Neuronal stem cell (in vitro differentiated cells): ENCODE results near the gene POLRMT.

ENCODE experiments used
- DNase-seq: peaks from one replicate; pipeline ENCODE4 v3.0.0-alpha.2; 2013; ENCODE audit warnings: low spot score
- H2AFZ ChIP-seq: one replicate; pipeline ENCODE4 v1.6.1; 2013; ENCODE audit warnings: mild to moderate bottlenecking, low read length, inconsistent platforms
- H2AK5ac ChIP-seq: 2 replicates; pipeline ENCODE4 v1.6.1; 2013; ENCODE audit warnings: low read depth, mild to moderate bottlenecking, inconsistent platforms, low read length, moderate library complexity, mixed read lengths
- H2BK120ac ChIP-seq: 2 replicates; pipeline ENCODE4 v1.6.1; 2013; ENCODE audit warnings: low read depth, mild to moderate bottlenecking, inconsistent platforms, low read length, moderate library complexity, mixed read lengths
- H2BK12ac ChIP-seq: one replicate; pipeline ENCODE4 v1.6.1; 2013; ENCODE audit warnings: low read length, inconsistent platforms
- H2BK15ac ChIP-seq: 2 replicates; pipeline ENCODE4 v1.6.1; 2013; ENCODE audit warnings: mild to moderate bottlenecking, low read length, inconsistent platforms, mixed read lengths
- H2BK5ac ChIP-seq: one replicate; pipeline ENCODE4 v1.6.1; 2013; ENCODE audit warnings: inconsistent platforms, mild to moderate bottlenecking, low read length, moderate library complexity
- H3K14ac ChIP-seq: one replicate; pipeline ENCODE4 v1.6.1; 2013; ENCODE audit warnings: low read length, inconsistent platforms
- H3K18ac ChIP-seq: 2 replicates; pipeline ENCODE4 v1.6.1; 2013; ENCODE audit warnings: low read length, inconsistent platforms
- H3K23ac ChIP-seq: 2 replicates; pipeline ENCODE4 v1.6.1; 2013; ENCODE audit warnings: low read depth, mild to moderate bottlenecking, mixed read lengths, low read length, inconsistent platforms; ENCODE audit not compliant: poor library complexity
- H3K27ac ChIP-seq: replicated peaks from 3 replicates; pipeline ENCODE4 v1.5.1; 2013; ENCODE audit warnings: low read length, inconsistent platforms
- H3K27me3 ChIP-seq, 3 experiments: 2 replicates each; pipeline ENCODE4 v1.6.1; 2013; ENCODE audit warnings: low read length in 3 of 3, mild to moderate bottlenecking in 2 of 3, inconsistent platforms in 1 of 3, low read depth in 1 of 3, mixed read lengths in 1 of 3, moderate library complexity in 1 of 3; ENCODE audit not compliant: control insufficient read depth in 3 of 3, insufficient read depth in 3 of 3
- H3K36me3 ChIP-seq, 2 donors: replicated peaks in 1 of 2; 2 replicates each; pipeline ENCODE4 v1.6.1; 2013; ENCODE audit warnings: low read length in 2 of 2; ENCODE audit not compliant: control insufficient read depth in 2 of 2, insufficient read depth in 2 of 2
- H3K4ac ChIP-seq: 2 replicates; pipeline ENCODE4 v1.6.1; 2013; ENCODE audit warnings: inconsistent platforms, mild to moderate bottlenecking, low read length, moderate library complexity
- H3K4me1 ChIP-seq, 2 donors: 1 replicate in 1 of 2; 2 replicates in 1 of 2; pipeline ENCODE4 v1.6.1; 2013; ENCODE audit warnings: low read length in 2 of 2, low read depth in 1 of 2; ENCODE audit not compliant: control insufficient read depth in 2 of 2, insufficient read depth in 1 of 2
- H3K4me2 ChIP-seq: one replicate; pipeline ENCODE4 v1.6.1; 2013; ENCODE audit warnings: mild to moderate bottlenecking, low read length, inconsistent platforms; ENCODE audit not compliant: insufficient read depth, poor library complexity, severe bottlenecking
- H3K4me3 ChIP-seq, 2 donors: 2 replicates each; pipeline ENCODE4 v1.5.1; 2013; ENCODE audit warnings: low read length in 2 of 2, mild to moderate bottlenecking in 2 of 2, inconsistent platforms in 1 of 2, moderate library complexity in 1 of 2
- H3K79me1 ChIP-seq: one replicate; pipeline ENCODE4 v1.6.1; 2013; ENCODE audit warnings: low read depth, mild to moderate bottlenecking, inconsistent platforms, low read length, moderate library complexity
- H3K9ac ChIP-seq: one replicate; pipeline ENCODE4 v1.6.1; 2013; ENCODE audit warnings: mild to moderate bottlenecking, low read depth, low read length, inconsistent platforms; ENCODE audit not compliant: poor library complexity
- H3K9me3 ChIP-seq, 2 donors: replicated peaks in 1 of 2; 2 replicates each; pipeline versions ENCODE3 to v1.6.1; 2013; ENCODE audit warnings: low read length in 2 of 2, mild to moderate bottlenecking in 2 of 2, inconsistent platforms in 1 of 2, low read depth in 1 of 2, mixed read lengths in 1 of 2, moderate library complexity in 1 of 2; ENCODE audit not compliant: control insufficient read depth in 2 of 2, insufficient read depth in 1 of 2
- H4K8ac ChIP-seq: one replicate; pipeline ENCODE4 v1.6.1; 2013; ENCODE audit warnings: low read depth, mild to moderate bottlenecking, inconsistent platforms, low read length, moderate library complexity
- H4K91ac ChIP-seq: one replicate; pipeline ENCODE4 v1.6.1; 2013; ENCODE audit warnings: low read length, low read depth, mild to moderate bottlenecking, inconsistent platforms; ENCODE audit not compliant: poor library complexity
- WGBS, 2 donors: extraction: QIAGEN DNeasy Blood & Tissue Kit; methylation state at CpG; one replicate each; pipeline ENCODE4 v1.1.7; 2013; ENCODE audit warnings: missing lambda C conversion rate in 2 of 2, mixed read lengths in 1 of 2; ENCODE audit not compliant: insufficient read length in 2 of 2, insufficient replicate concordance in 1 of 2; ENCODE audit errors: extremely low coverage in 2 of 2; 5-methylcytosine and 5-hydroxymethylcytosine counted together

The POLRMT gene

DNA sequence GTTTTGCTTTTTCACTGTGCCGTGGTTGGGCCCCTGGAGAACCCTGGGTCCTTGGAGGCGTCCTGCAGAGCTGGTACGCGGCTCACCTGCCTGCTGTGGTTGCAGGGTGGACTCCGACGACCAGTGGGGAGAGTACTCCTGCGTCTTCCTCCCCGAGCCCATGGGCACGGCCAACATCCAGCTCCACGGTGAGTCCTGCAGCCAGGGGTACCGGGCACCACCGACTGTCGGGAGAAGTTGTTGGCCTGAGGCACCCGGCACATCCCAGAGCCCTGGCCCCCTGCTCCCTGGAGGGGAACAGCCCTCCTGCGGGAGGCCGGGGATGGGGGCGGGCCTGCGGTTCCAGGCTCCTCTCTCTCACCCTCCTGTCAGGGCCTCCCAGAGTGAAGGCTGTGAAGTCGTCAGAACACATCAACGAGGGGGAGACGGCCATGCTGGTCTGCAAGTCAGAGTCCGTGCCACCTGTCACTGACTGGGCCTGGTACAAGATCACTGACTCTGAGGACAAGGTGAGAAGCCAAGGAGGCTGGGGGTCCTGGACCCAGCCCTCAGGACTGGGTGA, 53.0 kb downstream of the POLRMT start:
- Histone ChIP-seq H3K27ac (no peak overlapping the region), H3K4me3 (no peak overlapping the region), H2AK5ac (no peak overlapping the region), H3K4ac (no peak overlapping the region), H2BK12ac (no peak overlapping the region), H2AFZ (no peak overlapping the region), H2BK15ac (no peak overlapping the region), H3K4me2 (no peak overlapping the region), H3K23ac (peak overlapping the region; percentile 65), H3K27me3 (no peaks in the 10 kb centered on the region), H3K4me1 (peaks cover 2 to 11% of the 10 kb centered on the region in 2 donors), H3K9me3 (no peaks in the 10 kb centered on the region), H4K8ac (peak overlapping the region; percentile 65), H3K9ac (no peak overlapping the region), H3K14ac (peak overlapping the region; percentile 38), H4K91ac (no peak overlapping the region), H3K18ac (peak overlapping the region; percentile 38), H2BK120ac (no peak overlapping the region), H3K79me1 (peaks cover 36% of the 10 kb centered on the region), H2BK5ac (no peak overlapping the region), H3K36me3 (peaks cover 50 to 72% of the 10 kb centered on the region in 2 donors)
- DNase-seq, result no peak
- WGBS, 2 donors, result no CpG with 5 or more reads among the region's 22 CpGs

DNA sequence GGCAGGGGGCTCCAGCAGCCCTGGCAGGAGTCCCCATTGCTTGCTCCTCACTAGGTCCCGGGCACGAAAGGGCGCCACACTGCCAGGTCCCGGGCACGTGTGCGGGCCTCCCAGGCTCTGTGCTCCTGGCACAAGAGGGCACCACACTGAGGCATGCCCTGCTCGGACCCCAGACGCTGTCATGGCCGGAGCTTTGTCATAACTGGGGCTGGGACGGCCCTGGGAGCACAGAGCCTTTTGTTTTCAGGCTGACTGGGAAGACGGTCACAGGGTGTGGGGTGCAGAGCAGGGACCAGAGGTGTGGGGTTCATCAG, 53.5 kb downstream of the POLRMT start:
- Histone ChIP-seq H3K4ac (no peak overlapping the region), H2BK5ac (no peak overlapping the region), H3K36me3 (peaks cover 50 to 76% of the 10 kb centered on the region in 2 donors), H3K9me3 (no peaks in the 10 kb centered on the region), H4K8ac (no peak overlapping the region), H3K27ac (no peak overlapping the region), H3K27me3 (no peaks in the 10 kb centered on the region), H3K4me1 (peaks cover 8 to 15% of the 10 kb centered on the region in 2 donors), H3K23ac (no peak overlapping the region), H3K14ac (peak overlapping the region; percentile 38), H3K4me3 (no peak overlapping the region), H3K9ac (no peak overlapping the region), H2BK120ac (no peak overlapping the region), H3K18ac (no peak overlapping the region), H2BK12ac (no peak overlapping the region), H2AFZ (no peak overlapping the region), H2BK15ac (no peak overlapping the region), H2AK5ac (no peak overlapping the region), H3K4me2 (no peak overlapping the region), H4K91ac (no peak overlapping the region), H3K79me1 (peaks cover 34% of the 10 kb centered on the region)
- WGBS, 2 donors, result no CpG with 5 or more reads among the region's 11 CpGs
- DNase-seq, result no peak

GRCh38 chr19:579111-579841, 54.1 kb downstream of the POLRMT start:
- H3K4me3 ChIP-seq, result no peak overlapping the region
- H3K23ac ChIP-seq, result peak overlapping the region; percentile 34
- no peak overlapping the region for H3K4ac ChIP-seq
- no peak overlapping the region for H2AFZ ChIP-seq
- H2BK12ac ChIP-seq, result no peak overlapping the region
- H4K8ac ChIP-seq, result no peak overlapping the region
- peaks cover 13 to 17% of the 10 kb centered on the region in 2 donors for H3K4me1 ChIP-seq
- H3K36me3 ChIP-seq, result peaks cover 50 to 80% of the 10 kb centered on the region in 2 donors
- H3K18ac ChIP-seq, result no peak overlapping the region
- no peak overlapping the region for H4K91ac ChIP-seq
- no peak for DNase-seq
- no peak overlapping the region for H2AK5ac ChIP-seq
- no peaks in the 10 kb centered on the region for H3K9me3 ChIP-seq
- WGBS, 2 donors, result no CpG with 5 or more reads among the region's 46 CpGs
- no peak overlapping the region for H3K27ac ChIP-seq
- H3K14ac ChIP-seq, result no peak overlapping the region
- H2BK120ac ChIP-seq, result no peak overlapping the region
- no peak overlapping the region for H3K4me2 ChIP-seq
- H2BK15ac ChIP-seq, result no peak overlapping the region
- peak overlapping the region; percentile 44 for H3K9ac ChIP-seq
- peaks cover 32% of the 10 kb centered on the region for H3K79me1 ChIP-seq
- H2BK5ac ChIP-seq, result no peak overlapping the region
- no peaks in the 10 kb centered on the region for H3K27me3 ChIP-seq

GRCh38 chr19:577439-578392, 55.6 kb downstream of the POLRMT start:
- no peak overlapping the region for H3K4me2 ChIP-seq
- H3K27me3 ChIP-seq, result no peaks in the 10 kb centered on the region
- H3K18ac ChIP-seq, result peak overlapping the region; percentile 19
- H3K27ac ChIP-seq, result no peak overlapping the region
- peaks cover 43 to 68% of the 10 kb centered on the region in 2 donors for H3K36me3 ChIP-seq
- H2AFZ ChIP-seq, result no peak overlapping the region
- H3K4me1 ChIP-seq, result peaks cover 13 to 17% of the 10 kb centered on the region in 2 donors
- no CpG with 5 or more reads among the region's 66 CpGs for WGBS, 2 donors
- no peak overlapping the region for H3K4ac ChIP-seq
- H3K9me3 ChIP-seq, result no peaks in the 10 kb centered on the region
- peak overlapping the region; percentile 66 for H2BK5ac ChIP-seq
- no peak overlapping the region for H2BK15ac ChIP-seq
- H4K91ac ChIP-seq, result no peak overlapping the region
- H2BK120ac ChIP-seq, result no peak overlapping the region
- H3K23ac ChIP-seq, result peak overlapping the region; percentile 89
- H3K79me1 ChIP-seq, result peaks cover 36% of the 10 kb centered on the region
- peak overlapping the region; percentile 21 for H3K9ac ChIP-seq
- peak overlapping the region; percentile 61 for H2AK5ac ChIP-seq
- H3K14ac ChIP-seq, result peak overlapping the region; percentile 71
- DNase-seq, result no peak
- no peak overlapping the region for H4K8ac ChIP-seq
- peak overlapping the region; percentile 22 for H2BK12ac ChIP-seq
- H3K4me3 ChIP-seq, result no peak overlapping the region
